GM08714 (cell line): ENCODE measurements around the gene HSD3B7.

ENCODE experiments used
- H3K4me3 ChIP-seq: fragments of 200-500 bp; sonication (Bioruptor generic); 2 replicates; pipeline ENCODE4 v1.5.1; 2014; ENCODE audit warnings: mild to moderate bottlenecking, low read length, inconsistent platforms
- ZNF274 ChIP-seq: IDR thresholded peaks from 2 replicates; pipeline ENCODE4 v1.6.1; 2012; ENCODE audit warnings: mild to moderate bottlenecking, low read depth, low read length

Gene HSD3B7

DNA sequence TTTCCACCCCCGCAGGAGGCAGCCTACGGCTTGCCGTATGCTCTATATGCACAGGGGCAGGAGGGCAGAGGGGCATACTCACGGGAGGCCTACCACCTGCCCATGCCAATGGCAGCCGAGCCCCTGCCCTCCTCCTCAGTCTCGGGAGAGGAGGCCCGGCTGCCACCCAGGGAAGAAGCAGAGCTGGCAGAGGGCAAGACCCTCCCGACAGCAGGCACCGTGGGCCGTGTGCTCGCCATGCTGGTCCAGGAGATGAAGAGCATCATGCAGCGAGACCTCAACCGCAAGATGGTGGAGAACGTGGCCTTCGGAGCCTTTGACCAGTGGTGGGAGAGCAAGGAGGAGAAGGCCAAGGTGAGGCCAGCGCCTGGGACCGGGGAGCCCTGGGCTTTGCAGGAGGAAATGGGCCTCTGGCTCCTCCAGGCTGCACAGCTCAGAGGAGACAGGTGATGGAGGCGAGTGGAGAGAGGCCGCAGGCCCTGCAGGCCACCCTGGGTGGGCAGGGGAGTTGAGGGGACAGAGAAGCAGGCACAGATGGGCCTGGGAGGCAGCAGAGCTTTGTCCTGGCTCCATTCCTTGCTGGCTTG, 18.9 kb upstream of the HSD3B7 start:
- TF ChIP-seq ZNF274 = no peak
- no peak overlapping the region for H3K4me3 ChIP-seq

DNA sequence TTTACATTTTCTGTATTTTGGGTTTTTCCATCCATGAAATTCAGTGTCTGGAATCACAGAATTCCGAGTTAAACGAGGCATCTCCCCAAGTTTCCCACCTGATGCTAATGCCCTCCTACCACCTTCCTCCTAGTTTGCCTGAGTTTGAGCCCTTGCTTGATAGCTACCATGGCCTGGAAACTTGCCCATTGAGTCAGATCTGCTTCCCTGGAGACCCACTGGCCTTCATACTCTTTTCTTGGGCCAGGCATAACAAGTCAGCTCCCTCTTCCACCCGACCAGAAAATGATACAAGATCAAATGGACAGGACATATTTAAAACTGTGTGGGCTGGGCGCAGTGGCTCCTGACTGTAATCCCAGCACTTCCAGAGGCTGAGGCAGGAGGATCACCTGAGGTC, 17.2 kb upstream of the HSD3B7 start:
- no peak overlapping the region for H3K4me3 ChIP-seq
- TF ChIP-seq ZNF274 = no peak

DNA sequence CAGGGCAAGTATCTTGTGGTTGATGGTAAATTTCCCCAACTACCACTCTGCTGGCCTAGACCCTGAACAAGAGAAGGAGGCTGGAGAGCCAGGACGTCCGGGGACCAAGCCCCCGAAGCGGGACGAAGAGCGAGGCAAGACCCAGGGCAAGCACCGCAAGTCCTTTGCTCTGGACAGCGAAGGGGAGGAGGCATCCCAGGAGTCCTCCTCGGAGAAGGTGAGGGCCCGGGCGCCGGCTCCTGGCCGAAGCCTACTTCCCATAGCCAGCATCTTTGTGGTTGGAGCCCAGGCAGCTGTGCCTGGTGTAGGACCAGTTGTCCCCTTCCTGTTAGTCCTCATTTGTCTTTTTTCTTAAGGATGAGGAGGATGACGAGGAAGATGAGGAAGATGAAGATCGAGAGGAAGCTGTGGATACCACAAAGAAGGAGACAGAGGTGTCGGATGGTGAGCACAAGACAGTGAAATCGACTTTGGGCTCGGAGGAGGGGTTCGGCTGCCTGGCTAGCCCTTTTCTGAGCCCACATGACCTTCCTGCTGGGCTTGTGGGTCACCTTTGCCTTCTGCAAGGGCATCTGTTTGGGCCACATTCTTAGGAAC, 15.7 kb upstream of the HSD3B7 start:
- no peak for TF ChIP-seq ZNF274

DNA sequence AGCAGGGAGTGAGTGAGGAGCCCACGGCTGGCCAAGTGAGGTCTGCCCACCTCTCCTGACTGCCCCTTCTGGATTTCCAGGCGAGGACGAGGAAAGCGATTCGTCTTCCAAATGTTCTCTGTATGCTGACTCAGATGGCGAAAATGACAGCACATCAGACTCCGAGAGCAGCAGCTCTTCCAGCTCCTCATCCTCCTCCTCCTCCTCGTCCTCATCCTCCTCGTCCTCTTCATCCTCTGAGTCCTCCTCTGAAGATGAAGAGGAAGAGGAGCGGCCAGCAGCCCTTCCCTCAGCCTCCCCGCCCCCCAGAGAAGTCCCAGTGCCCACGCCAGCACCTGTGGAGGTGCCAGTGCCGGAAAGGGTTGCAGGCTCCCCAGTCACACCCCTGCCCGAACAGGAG, 13.7 kb upstream of the HSD3B7 start:
- no peak overlapping the region for H3K4me3 ChIP-seq
- no peak for TF ChIP-seq ZNF274

More for the DNA sequence above, 15.7 kb upstream of the HSD3B7 start:
- H3K4me3 ChIP-seq = no peak overlapping the region

DNA sequence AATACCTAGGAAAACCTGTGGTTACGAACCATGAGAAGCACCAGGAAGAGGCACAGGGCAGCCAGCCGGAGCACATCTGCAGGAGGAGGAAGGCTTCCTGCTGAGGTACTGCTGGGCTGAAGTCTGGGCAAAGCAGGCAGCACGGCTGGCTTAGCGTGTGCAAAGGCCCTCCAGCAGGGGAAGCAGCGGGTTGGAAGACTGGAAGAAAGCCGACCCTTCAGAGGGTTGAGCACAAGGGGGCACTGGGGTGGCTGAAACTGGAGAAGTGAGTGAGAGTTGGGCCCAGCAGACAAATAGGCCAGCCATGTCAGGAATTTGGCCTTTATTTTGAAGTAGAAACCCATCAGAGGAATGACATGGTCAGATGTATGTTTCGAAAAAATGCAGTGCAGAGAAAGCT, 12.1 kb upstream of the HSD3B7 start:
- no peak overlapping the region for H3K4me3 ChIP-seq
- no peak for TF ChIP-seq ZNF274

DNA sequence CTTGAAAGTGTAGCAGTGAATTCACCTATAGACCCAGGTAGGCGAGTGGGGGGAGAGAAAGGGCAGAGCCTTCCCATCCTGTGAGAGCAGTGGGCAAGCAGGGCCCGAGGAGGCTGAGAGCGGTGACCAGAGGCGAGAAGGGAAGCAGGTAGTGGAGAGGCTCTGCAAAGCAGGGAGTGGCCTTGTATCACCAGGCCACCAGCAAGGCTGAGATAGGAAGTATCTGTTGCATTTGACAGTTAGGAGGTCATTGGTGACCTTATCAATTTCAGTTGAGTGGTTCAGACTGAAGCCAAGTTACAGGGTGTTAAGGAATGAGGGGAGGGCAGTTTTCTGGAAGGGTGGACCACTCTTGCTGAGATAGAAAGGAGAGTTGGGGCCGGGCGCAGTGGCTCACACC, 10.7 kb upstream of the HSD3B7 start:
- no peak overlapping the region for H3K4me3 ChIP-seq
- no peak for TF ChIP-seq ZNF274

DNA sequence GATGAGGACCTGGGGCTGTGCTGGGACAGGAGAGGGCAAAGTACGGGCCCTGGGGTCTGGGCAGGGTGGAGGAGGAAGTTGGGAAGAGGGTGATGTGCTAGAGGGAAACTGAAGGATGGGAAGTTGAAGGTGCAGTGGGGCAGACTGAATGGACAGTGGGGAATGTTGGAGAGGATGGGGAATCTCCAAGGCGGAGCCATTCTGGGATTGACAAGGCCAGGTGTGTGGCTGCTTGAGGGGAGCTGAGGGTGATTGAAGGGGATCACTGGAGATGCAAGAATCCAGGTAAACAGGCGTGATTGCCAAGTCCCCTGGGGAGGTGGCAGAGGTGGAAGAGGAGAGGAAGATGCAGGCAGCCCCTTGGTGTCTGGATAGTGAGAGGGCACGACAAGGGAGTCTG, 8.5 kb upstream of the HSD3B7 start:
- no peak overlapping the region for H3K4me3 ChIP-seq
- no peak for TF ChIP-seq ZNF274

DNA sequence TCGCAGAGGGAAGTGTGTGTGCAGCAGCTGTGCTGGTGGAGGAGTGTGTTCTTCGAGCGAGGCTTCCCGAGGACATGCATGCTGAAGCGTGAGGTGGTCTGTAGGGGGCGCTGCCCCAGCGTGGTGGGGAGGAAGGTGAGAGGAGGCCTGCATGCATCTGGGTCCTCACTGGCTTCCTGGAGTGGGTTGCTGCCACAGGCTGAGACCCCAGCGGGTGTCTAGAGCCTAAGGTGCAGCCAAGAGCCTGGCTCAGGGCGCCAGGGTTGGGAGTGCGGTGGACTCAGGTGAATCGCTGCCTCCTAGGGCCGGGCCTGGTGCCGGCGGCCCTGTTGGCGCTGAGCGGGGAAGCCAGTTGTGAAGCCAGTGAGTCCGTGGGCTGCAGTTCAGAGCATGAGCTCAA, 7.5 kb upstream of the HSD3B7 start:
- no peak for TF ChIP-seq ZNF274
- no peak overlapping the region for H3K4me3 ChIP-seq

DNA sequence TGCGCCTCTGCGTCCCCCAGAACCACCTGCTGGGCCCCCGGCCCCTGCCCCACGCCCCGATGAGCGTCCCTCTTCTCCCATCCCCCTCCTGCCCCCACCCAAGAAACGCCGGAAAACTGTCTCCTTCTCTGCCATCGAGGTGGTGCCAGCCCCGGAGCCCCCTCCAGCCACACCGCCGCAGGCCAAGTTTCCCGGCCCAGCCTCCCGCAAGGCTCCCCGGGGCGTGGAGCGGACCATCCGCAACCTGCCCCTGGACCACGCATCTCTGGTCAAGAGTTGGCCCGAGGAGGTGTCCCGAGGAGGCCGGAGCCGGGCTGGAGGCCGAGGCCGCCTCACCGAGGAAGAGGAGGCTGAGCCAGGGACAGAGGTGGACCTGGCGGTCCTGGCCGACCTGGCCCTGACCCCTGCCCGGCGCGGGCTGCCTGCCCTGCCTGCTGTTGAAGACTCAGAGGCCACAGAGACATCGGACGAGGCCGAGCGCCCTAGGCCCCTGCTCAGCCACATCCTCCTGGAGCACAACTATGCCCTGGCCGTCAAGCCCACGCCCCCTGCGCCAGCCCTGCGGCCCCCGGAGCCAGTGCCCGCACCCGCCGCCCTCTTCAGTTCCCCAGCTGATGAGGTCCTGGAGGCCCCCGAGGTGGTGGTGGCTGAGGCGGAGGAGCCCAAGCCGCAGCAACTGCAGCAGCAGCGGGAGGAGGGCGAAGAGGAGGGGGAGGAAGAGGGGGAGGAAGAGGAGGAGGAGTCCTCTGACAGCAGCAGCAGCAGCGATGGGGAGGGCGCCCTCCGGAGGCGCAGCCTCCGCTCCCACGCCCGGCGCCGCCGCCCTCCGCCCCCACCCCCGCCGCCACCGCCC, 5.6 kb upstream of the HSD3B7 start:
- no peak for TF ChIP-seq ZNF274

DNA sequence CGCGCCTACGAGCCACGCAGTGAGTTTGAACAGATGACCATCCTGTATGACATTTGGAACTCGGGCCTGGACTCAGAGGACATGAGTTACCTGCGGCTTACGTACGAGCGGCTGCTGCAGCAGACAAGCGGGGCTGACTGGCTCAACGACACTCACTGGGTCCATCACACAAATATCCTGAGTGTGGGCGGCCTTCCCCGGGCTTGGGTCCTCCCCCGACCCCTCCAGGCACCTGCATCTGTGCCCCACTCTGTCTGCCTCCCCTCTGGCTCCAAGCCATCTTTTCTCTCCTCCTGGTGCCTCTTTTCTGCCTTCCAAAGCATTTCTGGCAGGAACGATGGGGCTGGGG, 5.0 kb upstream of the HSD3B7 start:
- H3K4me3 ChIP-seq = no peak overlapping the region
- no peak for TF ChIP-seq ZNF274

More for the DNA sequence above, 5.6 kb upstream of the HSD3B7 start:
- no peak overlapping the region for H3K4me3 ChIP-seq

DNA sequence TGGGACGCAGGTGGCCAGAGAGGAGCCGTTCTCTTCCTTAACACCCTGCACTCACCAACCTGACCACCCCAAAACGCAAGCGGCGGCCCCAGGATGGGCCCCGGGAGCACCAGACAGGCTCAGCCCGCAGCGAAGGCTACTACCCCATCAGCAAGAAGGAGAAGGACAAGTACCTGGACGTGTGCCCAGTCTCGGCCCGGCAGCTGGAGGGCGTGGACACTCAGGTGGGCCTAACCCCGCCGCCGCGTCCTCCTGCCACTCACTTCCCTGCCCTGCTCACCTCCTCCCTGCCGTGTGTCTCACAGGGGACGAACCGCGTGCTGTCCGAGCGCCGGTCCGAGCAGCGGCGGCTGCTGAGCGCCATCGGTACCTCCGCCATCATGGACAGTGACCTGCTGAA, 4.6 kb upstream of the HSD3B7 start:
- no peak for TF ChIP-seq ZNF274
- no peak overlapping the region for H3K4me3 ChIP-seq

DNA sequence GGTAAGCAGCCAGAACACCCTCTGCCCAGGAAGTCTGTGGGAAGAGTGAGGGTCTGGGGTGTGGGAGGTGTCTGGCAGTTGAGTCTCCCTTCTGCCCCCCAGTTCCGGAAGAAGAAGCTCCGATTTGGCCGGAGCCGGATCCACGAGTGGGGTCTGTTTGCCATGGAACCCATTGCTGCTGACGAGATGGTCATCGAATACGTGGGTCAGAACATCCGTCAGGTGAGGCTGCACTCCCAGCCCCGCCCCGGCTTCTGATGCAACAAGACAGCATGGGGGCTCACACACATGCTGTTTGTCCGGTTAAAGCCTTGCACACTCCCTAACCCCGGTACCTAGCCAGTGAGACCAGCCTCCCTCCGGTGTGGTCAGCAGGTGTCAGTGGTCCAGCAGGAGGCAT, 4.0 kb upstream of the HSD3B7 start:
- no peak for TF ChIP-seq ZNF274
- H3K4me3 ChIP-seq = no peak overlapping the region

DNA sequence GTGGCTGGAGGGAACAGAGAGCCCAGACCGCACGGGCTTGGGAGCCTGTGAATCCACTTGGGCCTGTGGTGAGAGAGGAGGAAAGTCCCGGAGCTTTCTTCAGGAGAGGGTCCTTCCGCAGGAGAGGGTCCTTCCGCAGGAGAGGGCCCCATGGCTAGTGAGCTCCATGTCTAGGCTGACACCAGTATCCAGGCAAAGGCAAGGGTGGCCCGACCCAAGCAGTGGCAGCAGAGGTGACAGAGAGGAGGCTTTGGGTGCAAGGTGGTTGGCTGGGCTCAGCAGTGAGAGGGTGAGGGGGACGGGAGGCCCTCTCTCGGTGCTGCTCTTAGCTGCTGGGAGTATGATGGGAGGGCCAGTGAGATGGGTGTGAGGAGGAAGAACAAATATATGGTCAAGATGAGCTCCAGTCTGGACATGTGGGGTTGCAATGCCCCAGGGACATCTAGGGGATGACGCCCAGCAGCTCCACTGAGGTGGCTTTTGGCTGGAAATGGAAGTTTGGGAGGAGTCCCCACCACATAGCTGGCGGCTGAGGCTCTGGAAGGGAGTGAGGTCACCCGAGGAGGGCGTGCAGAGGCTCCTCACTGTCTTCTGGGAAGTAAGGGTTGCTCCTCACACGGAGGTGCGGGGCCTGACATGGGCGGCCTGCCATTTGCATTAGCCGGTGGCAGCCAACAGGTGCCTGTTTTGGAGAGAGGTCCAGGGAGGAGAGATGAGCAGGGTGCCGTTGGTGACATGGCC, 2.3 kb upstream of the HSD3B7 start:
- H3K4me3 ChIP-seq = no peak overlapping the region
- no peak for TF ChIP-seq ZNF274

DNA sequence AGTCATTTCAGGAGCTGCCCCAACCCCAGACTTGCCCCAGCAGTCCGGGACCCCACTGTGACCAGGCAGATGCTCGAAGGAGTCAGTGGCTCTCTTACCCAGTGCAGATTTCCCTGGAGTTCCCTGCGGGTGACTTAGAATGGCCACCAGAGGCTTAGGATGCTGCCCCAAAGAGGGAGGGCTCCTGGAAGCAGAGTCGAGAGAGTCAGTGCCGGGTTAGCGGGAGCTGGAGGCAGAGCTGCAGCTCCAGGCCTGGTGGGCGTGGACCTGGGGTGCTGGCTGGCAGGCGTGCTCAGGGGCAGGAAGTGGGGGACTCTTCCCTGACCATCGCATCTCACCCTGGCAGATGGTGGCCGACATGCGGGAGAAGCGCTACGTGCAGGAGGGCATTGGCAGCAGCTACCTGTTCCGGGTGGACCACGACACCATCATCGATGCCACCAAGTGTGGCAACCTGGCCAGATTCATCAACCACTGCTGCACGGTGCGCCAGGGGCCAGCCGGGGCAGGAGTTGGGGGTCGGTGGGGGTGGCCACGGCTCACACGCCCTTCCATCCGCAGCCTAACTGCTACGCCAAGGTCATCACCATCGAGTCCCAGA, 1.6 kb upstream of the HSD3B7 start:
- no peak overlapping the region for H3K4me3 ChIP-seq
- no peak for TF ChIP-seq ZNF274

DNA sequence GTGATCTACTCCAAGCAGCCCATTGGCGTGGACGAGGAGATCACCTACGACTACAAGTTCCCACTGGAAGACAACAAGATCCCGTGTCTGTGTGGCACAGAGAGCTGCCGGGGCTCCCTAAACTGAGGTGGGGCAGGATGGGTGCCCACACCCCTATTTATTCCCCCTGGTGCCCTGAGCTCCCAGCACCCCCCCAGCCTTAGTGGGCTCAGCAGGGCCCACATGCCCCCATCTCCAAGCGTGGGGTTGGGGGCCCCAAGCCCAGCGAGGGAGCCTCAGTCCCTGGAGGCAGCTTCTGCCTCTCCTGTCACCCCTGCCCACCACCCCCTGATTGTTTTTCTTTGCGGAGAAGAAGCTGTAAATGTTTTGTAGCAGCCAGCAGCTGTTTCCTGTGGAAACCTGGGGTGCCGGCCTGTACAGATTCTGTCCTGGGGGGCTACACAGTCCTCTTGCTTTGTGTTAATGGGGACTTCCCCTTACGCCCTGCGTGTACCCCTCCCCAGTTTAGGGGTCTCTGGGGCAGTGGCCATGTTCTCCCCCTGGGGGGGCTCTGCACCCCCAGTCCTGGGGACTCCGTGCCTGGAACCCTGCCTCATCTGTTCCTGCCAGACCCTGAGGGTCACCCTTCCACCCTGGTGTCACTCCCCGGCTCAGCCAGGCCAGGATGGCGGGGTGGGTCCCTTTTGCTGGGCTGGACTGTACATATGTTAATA, 953 bp upstream of the HSD3B7 start:
- no peak overlapping the region for H3K4me3 ChIP-seq
- no peak for TF ChIP-seq ZNF274
